T-cell (primary cell): ENCODE measurements around the gene DDRGK1. TPM values are rescaled to one million over a fixed set of nuclear protein-coding genes. Genes with fewer than 3 reads are reported as not detected.
A peak's percentile ranks its signal among the peaks of the same experiment; 100 is the strongest.

Source experiments
- ATAC-seq, 4 experiments: fragments of 200-7000 bp in 3 of 4; fragments of 150-1000 bp in 1 of 4; cut with Tn5 transposase; replicated peaks in 1 of 4; 1 replicate in 3 of 4; 2 replicates in 1 of 4; pipeline ENCODE4 v1.10.0; 2021; ENCODE audit warnings: moderate library complexity in 3 of 4, mild to moderate bottlenecking in 2 of 4, moderate number of reproducible peaks in 1 of 4
- CTCF ChIA-PET, 2 donors: fragments of 300-600 bp; sonication (Branson Sonifier 250); formaldehyde crosslinking; loops; one replicate each; lab custom pipeline; 2022; ENCODE audit warnings: antibody characterized with exemption in 2 of 2; lab: Charles Lee
- POLR2A ChIA-PET, 2 donors: fragments of 300-600 bp; sonication (Branson Sonifier 250); formaldehyde crosslinking; loops; one replicate each; lab custom pipeline; 2022; ENCODE audit warnings: antibody characterized with exemption in 2 of 2; lab: Charles Lee
- DNase-seq, 35 experiments: peaks; one replicate each; pipeline versions ENCODE4 v3.0.0 to v3.0.0-alpha.2; 2013 to 2023
- H3K27ac ChIP-seq: one replicate; pipeline ENCODE4 v1.5.1; 2013; ENCODE audit warnings: low read length
- H3K27me3 ChIP-seq, 2 experiments: replicated peaks in 1 of 2; 1 replicate in 1 of 2; 2 replicates in 1 of 2; pipeline versions ENCODE4 v1.6.1 to v1.7.0; 2013; ENCODE audit warnings: low read length in 1 of 2, mixed read lengths in 1 of 2; ENCODE audit not compliant: control insufficient read depth in 2 of 2, insufficient read depth in 2 of 2; ENCODE audit errors: extremely low read depth in 1 of 2
- H3K36me3 ChIP-seq, 2 donors: 1 replicate in 1 of 2; 2 replicates in 1 of 2; pipeline versions ENCODE4 v1.6.1 to v1.7.0; 2013; ENCODE audit warnings: low read length in 1 of 2; ENCODE audit not compliant: control insufficient read depth in 2 of 2, insufficient read depth in 1 of 2; ENCODE audit errors: extremely low read depth in 1 of 2
- H3K4me1 ChIP-seq, 2 experiments: 1 replicate in 1 of 2; 2 replicates in 1 of 2; pipeline versions ENCODE4 v1.6.1 to v1.7.0; 2013; ENCODE audit warnings: low read length in 2 of 2, mixed read lengths in 1 of 2; ENCODE audit not compliant: insufficient read depth in 2 of 2, control insufficient read depth in 1 of 2; ENCODE audit errors: extremely low read depth in 1 of 2
- H3K4me3 ChIP-seq, 2 donors: 1 replicate in 1 of 2; 2 replicates in 1 of 2; pipeline versions ENCODE4 v1.5.1 to v1.7.0; 2013; ENCODE audit warnings: mild to moderate bottlenecking in 2 of 2, low read length in 1 of 2, moderate library complexity in 1 of 2; ENCODE audit not compliant: control insufficient read depth in 1 of 2; ENCODE audit errors: extremely low read depth in 1 of 2
- H3K9me3 ChIP-seq: 2 replicates; pipeline ENCODE4 v1.7.0; 2013
- H3K27ac Mint-ChIP-seq, 2 donors: one replicate each; pipeline ENCODE4 v1.8.0; 2020 to 2021; ENCODE audit warnings: mild to moderate bottlenecking in 2 of 2, mixed read lengths in 2 of 2
- H3K27me3 Mint-ChIP-seq, 2 donors: one replicate each; pipeline ENCODE4 v1.8.0; 2021 to 2022; ENCODE audit warnings: mixed read lengths in 2 of 2
- H3K36me3 Mint-ChIP-seq: one replicate; pipeline ENCODE4 v1.8.0; 2021; ENCODE audit warnings: mixed read lengths
- H3K4me1 Mint-ChIP-seq, 3 donors: one replicate each; pipeline ENCODE4 v1.8.0; 2020 to 2022; ENCODE audit warnings: mixed read lengths in 3 of 3, mild to moderate bottlenecking in 1 of 3
- H3K4me3 Mint-ChIP-seq, 3 donors: one replicate each; pipeline ENCODE4 v1.8.0; 2020 to 2022; ENCODE audit warnings: mild to moderate bottlenecking in 3 of 3, mixed read lengths in 3 of 3, moderate library complexity in 3 of 3
- H3K9me3 Mint-ChIP-seq, 3 donors: one replicate each; pipeline ENCODE4 v1.8.0; 2020 to 2022; ENCODE audit warnings: mixed read lengths in 3 of 3
- WGBS: methylation state at CpG from one replicate; pipeline ENCODE4 v1.1.5; 2013; ENCODE audit warnings: missing lambda C conversion rate; ENCODE audit not compliant: insufficient coverage; 5-methylcytosine and 5-hydroxymethylcytosine counted together
- total RNA-seq, 35 experiments: library from RNA in 6 of 35; stranded (reverse) in 6 of 35; fragments of 120-200 nt in 1 of 35; gene quantifications; one replicate each; pipeline versions ENCODE4 v1.2.1 to v1.2.4 and lab custom pipeline; 2013 to 2026

Gene DDRGK1
- total RNA-seq, 5 donors from 2014 or later (not counting 1 experiment from before 2014, with no cell fraction given) = 44.6 to 76.3 (median 68.2) TPM

DNA sequence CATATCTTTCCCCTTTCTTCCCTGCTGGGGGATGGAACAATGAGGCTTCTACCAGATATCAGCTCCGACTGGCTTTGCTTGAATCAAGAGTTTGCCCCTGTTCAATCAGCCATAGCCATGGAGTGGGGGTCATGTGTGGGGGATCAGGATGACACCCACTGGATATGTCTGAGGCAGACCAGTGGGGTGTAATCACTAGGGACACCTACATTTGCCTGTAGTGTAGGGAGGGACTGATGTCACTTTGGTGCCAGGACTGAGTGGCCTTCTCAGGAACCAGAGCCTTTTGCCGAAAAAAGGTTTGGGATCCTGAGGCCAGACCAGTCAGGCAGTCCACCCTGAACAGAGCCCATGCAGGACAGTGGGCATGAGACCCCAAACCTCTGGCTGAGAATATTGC lies 5.9 kb upstream of the DDRGK1 start:
- ATAC-seq (no peak), DNase-seq (no peak)
- H3K27me3 ChIP-seq = no peaks in the 10 kb centered on the region
- POLR2A ChIA-PET = no interaction called here
- H3K4me3 ChIP-seq = peak overlapping the region; percentile 69 to 73
- CTCF ChIA-PET = interaction anchor here in 1 of 2 donors (0.8 kb wide), 1 partner anchor 40 kb away, joined by 3 read pairs; no protein-coding TSS in a partner anchor
- Mint-ChIP-seq H3K4me3 (peak overlapping the region; percentile 87 to 99 (median 95)), H3K36me3 (peaks cover 12% of the 10 kb centered on the region), H3K4me1 (peaks cover 27 to 33% (median 28%) of the 10 kb centered on the region in 3 donors), H3K9me3 (no peaks in the 10 kb centered on the region), H3K27ac (peak overlapping the region in 1 of 2 donors; percentile 39), H3K27me3 (no peaks in the 10 kb centered on the region)
- peaks cover under 1 to 17% of the 10 kb centered on the region in 2 donors for H3K36me3 ChIP-seq
- no peaks in the 10 kb centered on the region for H3K9me3 ChIP-seq
- WGBS = 100% methylated on average over 1 of the region's 2 CpGs
- peaks cover 6 to 18% of the 10 kb centered on the region in 2 experiments for H3K4me1 ChIP-seq
- H3K27ac ChIP-seq = no peak overlapping the region

DNA sequence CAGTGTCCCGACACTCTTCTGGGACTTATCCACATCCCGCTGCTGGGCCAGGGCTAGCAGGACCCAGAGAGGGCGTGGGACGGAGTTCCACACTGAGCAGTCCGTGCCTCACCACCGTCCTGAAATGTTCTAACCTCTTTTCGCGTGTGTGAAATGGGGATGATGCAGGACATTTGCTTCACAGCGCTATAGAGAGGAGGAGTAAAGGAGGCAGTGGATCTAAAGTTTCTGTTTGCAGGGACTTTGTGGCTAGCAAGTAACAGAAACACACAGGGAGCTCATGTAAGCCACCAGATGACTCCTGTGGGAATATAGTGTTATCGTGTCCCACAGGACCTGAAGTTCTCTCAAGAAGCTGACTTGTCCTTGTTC lies 5.5 kb upstream of the DDRGK1 start:
- Mint-ChIP-seq H3K4me3 (peak overlapping the region; percentile 87 to 99 (median 95)), H3K9me3 (no peaks in the 10 kb centered on the region), H3K36me3 (peaks cover 9% of the 10 kb centered on the region), H3K27me3 (no peaks in the 10 kb centered on the region), H3K4me1 (peaks cover 27 to 33% (median 28%) of the 10 kb centered on the region in 3 donors), H3K27ac (peak overlapping the region; percentile 91 to 97)
- POLR2A ChIA-PET = no interaction called here
- H3K4me1 ChIP-seq = peaks cover 6 to 19% of the 10 kb centered on the region in 2 experiments
- ATAC-seq (peak in 3 of 4 experiments; percentile 27 to 32 (median 30)), DNase-seq (peak in 1 of 35 experiments; percentile 21)
- peak overlapping the region; percentile 69 to 73 for H3K4me3 ChIP-seq
- H3K27me3 ChIP-seq = no peaks in the 10 kb centered on the region
- H3K36me3 ChIP-seq = peaks cover 0 to 13% of the 10 kb centered on the region in 2 donors
- H3K9me3 ChIP-seq = no peaks in the 10 kb centered on the region
- H3K27ac ChIP-seq = peak overlapping the region; percentile 80
- WGBS = 0% methylated on average over 8 of the region's 10 CpGs
- CTCF ChIA-PET = interaction anchor here in 1 of 2 donors (0.6 kb wide), 1 partner anchor 9 kb away, joined by 4 read pairs; no protein-coding TSS in a partner anchor

DNA sequence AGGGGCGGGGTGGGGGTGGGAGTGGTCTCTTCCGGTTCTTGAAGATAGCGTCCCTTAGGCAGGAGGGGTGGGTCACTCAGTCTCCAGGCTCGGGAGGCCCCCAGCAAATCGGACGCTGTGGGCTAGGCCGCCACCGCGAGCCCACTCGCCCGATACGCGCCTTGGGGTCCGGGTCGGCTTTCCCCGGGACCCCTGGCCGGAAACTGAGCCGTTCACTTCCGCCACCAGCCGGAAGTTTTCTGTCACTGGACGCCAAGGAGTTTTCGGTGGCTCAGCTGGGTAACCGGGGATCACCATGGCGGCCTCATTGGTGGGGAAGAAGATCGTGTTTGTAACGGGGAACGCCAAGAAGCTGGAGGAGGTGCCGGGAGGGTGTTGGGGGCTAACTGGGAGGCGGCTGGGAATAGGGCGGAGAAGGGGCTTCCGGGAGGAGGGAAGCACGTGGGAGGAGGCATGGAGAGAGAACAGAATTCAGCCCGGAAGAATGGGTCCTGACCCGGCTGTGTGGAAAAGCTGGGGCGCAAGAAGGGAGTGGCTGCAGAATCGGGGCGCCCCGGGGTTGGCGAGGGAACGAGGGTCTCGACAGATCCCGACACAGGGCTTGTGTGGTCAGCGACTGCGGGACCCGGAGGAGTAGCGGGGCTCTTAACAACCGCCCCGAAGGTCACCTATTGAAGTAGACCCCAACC lies 4.9 kb upstream of the DDRGK1 start, which contains the start of gene ITPA:
ITPA (plus strand) TSS at position 242 of the 689 bp plus-strand sequence; CDS start at position 296, 54 bp downstream.
- Mint-ChIP-seq H3K27ac (peak within 1 kb of the TSS; percentile 91 to 97), H3K9me3 (no peaks in the 10 kb centered on the region), H3K27me3 (no peaks in the 10 kb centered on the region), H3K36me3 (peaks cover 9% of the 10 kb centered on the region), H3K4me3 (peak within 1 kb of the TSS; percentile 87 to 99 (median 95)), H3K4me1 (peaks cover 28 to 33% (median 31%) of the 10 kb centered on the region in 3 donors)
- H3K27me3 ChIP-seq = no peaks in the 10 kb centered on the region
- no peaks in the 10 kb centered on the region for H3K9me3 ChIP-seq
- POLR2A ChIA-PET = no interaction called here
- H3K36me3 ChIP-seq = peaks cover 0 to 11% of the 10 kb centered on the region in 2 donors
- 0% methylated on average over 44 of the region's 48 CpGs for WGBS
- H3K4me3 ChIP-seq = peak within 1 kb of the TSS; percentile 69 to 73
- peak; percentile 46 to 61 (median 49) for ATAC-seq
- peak within 1 kb of the TSS; percentile 80 for H3K27ac ChIP-seq
- DNase-seq = peak in 32 of 35 experiments; percentile 18 to 69 (median 38)
- CTCF ChIA-PET = interaction anchor here in 1 of 2 donors (0.5 to 1.2 kb wide), 3 partner anchors 8 to 24 kb away, joined by 3 to 4 read pairs (median 3); no protein-coding TSS in a partner anchor
- H3K4me1 ChIP-seq = peaks cover 6 to 24% of the 10 kb centered on the region in 2 experiments

DNA sequence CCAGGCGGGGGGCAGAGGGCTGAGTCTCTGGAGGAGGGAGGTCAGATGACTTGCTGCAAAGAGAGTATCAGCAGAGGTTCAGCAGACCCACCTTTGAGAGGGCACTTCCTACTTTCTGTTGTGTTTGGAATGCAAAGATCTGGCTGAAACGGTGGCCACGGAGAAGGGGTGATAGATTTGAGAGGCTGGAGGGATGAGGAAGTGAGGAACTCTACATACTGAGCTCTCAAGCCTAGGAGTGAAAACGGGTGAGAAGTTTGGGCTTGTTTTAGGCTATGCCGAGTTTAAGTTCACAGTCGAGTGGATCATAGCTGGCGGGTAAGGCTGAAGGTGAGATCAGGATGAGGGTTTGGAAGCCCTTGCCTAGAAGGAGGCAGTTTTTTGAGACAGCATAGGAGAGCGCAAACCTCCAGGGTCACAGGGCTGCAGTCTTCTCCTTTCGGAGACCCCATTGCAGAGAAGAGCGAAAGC lies 4.3 kb upstream of the DDRGK1 start:
- peaks cover 31 to 36% (median 35%) of the 10 kb centered on the region in 3 donors for H3K4me1 Mint-ChIP-seq
- H3K27me3 Mint-ChIP-seq = no peaks in the 10 kb centered on the region
- Histone ChIP-seq H3K27ac (peak overlapping the region; percentile 80), H3K36me3 (peaks cover 0 to 8% of the 10 kb centered on the region in 2 donors), H3K9me3 (no peaks in the 10 kb centered on the region), H3K27me3 (no peaks in the 10 kb centered on the region), H3K4me3 (peak overlapping the region; percentile 69 to 73), H3K4me1 (peaks cover 8 to 27% of the 10 kb centered on the region in 2 experiments)
- CTCF ChIA-PET = interaction anchor here in 1 of 2 donors (0.5 to 1.2 kb wide), 2 partner anchors 9 to 24 kb away, joined by 3 read pairs; no protein-coding TSS in a partner anchor
- no peaks in the 10 kb centered on the region for H3K9me3 Mint-ChIP-seq
- ATAC-seq (peak in 3 of 4 experiments; percentile 4 to 12 (median 10)), DNase-seq (peak in 5 of 35 experiments; percentile 6 to 36 (median 14))
- H3K27ac Mint-ChIP-seq = peak overlapping the region; percentile 91 to 97
- 2% methylated on average over 9 of the region's 10 CpGs for WGBS
- peaks cover 6% of the 10 kb centered on the region for H3K36me3 Mint-ChIP-seq
- H3K4me3 Mint-ChIP-seq = peak overlapping the region; percentile 87 to 99 (median 95)
- POLR2A ChIA-PET = no interaction called here

DNA sequence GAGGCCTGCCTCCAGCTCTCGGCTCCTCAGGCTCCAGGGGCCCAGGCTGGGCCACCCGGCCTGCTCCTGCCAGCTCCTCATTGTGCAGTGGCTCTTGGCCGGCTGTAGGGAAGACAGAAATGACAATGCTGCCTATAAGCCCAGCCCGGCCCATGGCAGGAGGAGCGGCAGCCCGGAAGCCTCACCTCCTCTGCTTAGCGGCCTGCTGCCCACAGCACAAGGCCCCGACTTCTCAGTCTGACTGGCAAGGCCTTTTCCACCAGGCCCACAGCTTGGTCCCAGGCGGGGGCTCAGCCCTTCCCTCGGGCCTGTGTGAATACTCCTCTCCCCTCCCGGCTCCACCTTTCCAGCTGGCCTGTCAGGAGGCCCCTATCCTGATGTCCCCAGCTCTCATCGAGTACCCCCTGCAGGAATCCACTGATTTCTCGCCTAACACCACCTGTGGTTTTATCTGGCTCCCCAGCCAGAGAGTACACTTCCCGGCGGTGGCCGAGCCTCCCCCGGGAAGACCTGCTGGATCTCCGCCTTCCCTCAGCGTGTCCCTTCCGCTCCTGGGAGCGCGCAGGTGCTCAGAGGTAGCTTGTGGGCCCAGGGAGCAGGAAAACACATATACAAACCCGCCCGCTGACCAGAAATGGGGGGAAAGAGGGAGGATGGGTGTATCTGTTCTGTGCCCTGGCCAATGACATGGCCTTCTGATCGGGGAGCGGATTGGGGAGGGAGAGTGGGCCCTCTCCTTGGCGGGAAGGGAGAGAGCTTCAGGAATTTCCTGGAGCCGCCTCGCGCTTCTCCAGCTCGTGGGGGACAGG lies 963 bp downstream of the DDRGK1 start:
- Histone ChIP-seq H3K9me3 (no peaks in the 10 kb centered on the region), H3K4me1 (peaks cover 2 to 28% of the 10 kb centered on the region in 2 experiments), H3K27ac (peak overlapping the region; percentile 58), H3K36me3 (peaks cover 13 to 28% of the 10 kb centered on the region in 2 donors), H3K27me3 (peaks cover 0 to 4% of the 10 kb centered on the region in 2 experiments), H3K4me3 (peak overlapping the region; percentile 82 to 97)
- Mint-ChIP-seq H3K36me3 (peaks cover 19% of the 10 kb centered on the region), H3K4me1 (peaks cover 17 to 24% (median 17%) of the 10 kb centered on the region in 3 donors), H3K9me3 (no peaks in the 10 kb centered on the region), H3K27me3 (no peaks in the 10 kb centered on the region), H3K27ac (peak overlapping the region; percentile 96 to 98), H3K4me3 (peak overlapping the region; percentile 91 to 97 (median 95))
- ATAC-seq (peak in 3 of 4 experiments; percentile 2 to 34 (median 15)), DNase-seq (peak in 14 of 35 experiments; percentile 8 to 42 (median 17))
- POLR2A ChIA-PET = no interaction called here
- CTCF ChIA-PET = interaction anchor here in 1 of 2 donors (0.7 kb wide), 1 partner anchor 86 kb away, joined by 3 read pairs; no protein-coding TSS in a partner anchor
- WGBS = 7% methylated on average over 18 of the region's 31 CpGs
